ENCODE measurements around the gene ERCC5.

ERCC5 gene

DNA sequence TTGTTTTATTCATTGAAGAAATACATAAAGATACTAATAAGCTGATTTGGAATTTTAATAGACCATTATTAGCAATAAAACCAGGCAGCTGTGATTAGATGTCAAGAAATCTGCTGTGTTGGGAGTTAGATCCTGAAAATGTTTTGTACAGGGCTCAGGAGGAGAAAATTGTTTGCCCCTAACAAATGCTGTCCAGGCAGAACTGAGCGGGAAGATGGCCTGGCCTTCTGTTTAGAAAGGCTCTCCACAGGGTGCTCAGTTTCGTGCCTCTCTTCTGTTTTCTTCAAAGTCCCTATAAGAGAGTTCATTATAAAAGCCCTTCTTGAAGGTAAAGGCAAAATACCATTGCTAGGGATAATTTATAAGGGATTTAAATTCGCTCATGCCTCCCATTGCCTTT is 64.1 kb downstream of the ERCC5 start:
- Histone ChIP-seq H3K4me3 (ENCODE audit: low read depth in 1 of 2, low read length in 2 of 2) (no peak overlapping the region), H3K36me3 (ENCODE audit: control insufficient read depth in 1 of 2, insufficient read depth in 2 of 2, low read length in 2 of 2) (no peaks in the 10 kb centered on the region), H3K4me1 (ENCODE audit: control insufficient read depth in 1 of 2, insufficient read depth in 2 of 2, low read length in 2 of 2) (no peaks in the 10 kb centered on the region), H3K27ac (ENCODE audit: low read length) (no peak overlapping the region), H3K9me3 (ENCODE audit: control insufficient read depth in 1 of 2, low read length in 2 of 2) (no peaks in the 10 kb centered on the region), H3K27me3 (ENCODE audit: low read depth, low read length) (no peaks in the 10 kb centered on the region)

- Histone ChIP-seq H3K4me3 (ENCODE audit: low read depth in 1 of 2, low read length in 2 of 2) (no peak overlapping the region), H3K27me3 (ENCODE audit: low read depth, low read length) (no peaks in the 10 kb centered on the region), H3K4me1 (ENCODE audit: control insufficient read depth in 1 of 2, insufficient read depth in 2 of 2, low read length in 2 of 2) (no peaks in the 10 kb centered on the region), H3K9me3 (ENCODE audit: control insufficient read depth in 1 of 2, low read length in 2 of 2) (no peaks in the 10 kb centered on the region), H3K27ac (ENCODE audit: low read length) (no peak overlapping the region), H3K36me3 (ENCODE audit: control insufficient read depth in 1 of 2, insufficient read depth in 2 of 2, low read length in 2 of 2) (no peaks in the 10 kb centered on the region)
Observed at GRCh38 chr13:102911336-102911735, 65.5 kb downstream of the ERCC5 start.

DNA sequence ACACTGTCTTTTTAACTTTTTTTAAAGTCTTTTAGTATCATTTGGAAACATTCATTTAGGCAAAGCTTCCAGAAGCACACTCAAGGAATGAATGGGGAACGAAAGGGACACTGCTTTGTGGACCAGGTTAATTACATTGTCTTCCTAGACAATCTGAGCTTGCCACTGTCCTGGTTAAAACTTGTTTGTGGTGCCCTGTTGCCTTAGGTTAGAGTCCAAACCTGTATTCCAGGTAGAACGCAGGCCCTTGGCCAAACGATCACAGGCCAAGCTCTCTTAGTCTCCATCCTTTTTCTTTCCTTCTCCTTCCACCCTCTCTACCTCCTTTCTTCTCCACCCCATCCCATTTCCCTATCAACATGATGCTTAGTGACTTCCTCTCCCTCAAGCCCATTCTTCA is 66.8 kb downstream of the ERCC5 start:
- Histone ChIP-seq H3K27me3 (ENCODE audit: low read depth, low read length) (no peaks in the 10 kb centered on the region), H3K36me3 (ENCODE audit: control insufficient read depth in 1 of 2, insufficient read depth in 2 of 2, low read length in 2 of 2) (no peaks in the 10 kb centered on the region), H3K4me1 (ENCODE audit: control insufficient read depth in 1 of 2, insufficient read depth in 2 of 2, low read length in 2 of 2) (no peaks in the 10 kb centered on the region), H3K9me3 (ENCODE audit: control insufficient read depth in 1 of 2, low read length in 2 of 2) (no peaks in the 10 kb centered on the region), H3K27ac (ENCODE audit: low read length) (no peak overlapping the region), H3K4me3 (ENCODE audit: low read depth in 1 of 2, low read length in 2 of 2) (no peak overlapping the region)

DNA sequence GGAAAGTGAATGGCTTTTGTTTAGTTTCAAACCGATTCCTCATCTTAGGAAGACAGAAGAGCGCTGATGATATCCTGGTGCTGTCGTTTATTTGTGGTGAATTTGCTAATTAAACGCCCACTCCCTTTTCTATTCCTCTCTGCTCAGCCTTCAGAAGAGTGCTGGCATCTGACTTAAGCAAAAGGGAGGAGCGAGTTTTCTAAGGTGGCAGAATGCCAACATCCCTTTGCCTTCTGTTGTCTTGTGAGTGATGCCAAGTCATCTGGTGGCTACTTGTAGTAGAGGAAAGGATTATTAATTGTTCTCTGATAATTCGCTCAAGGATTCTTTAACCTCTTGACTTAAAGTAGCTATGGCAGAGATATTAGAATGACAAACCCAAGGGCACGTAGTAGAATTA is 68.1 kb downstream of the ERCC5 start:
- no peaks in the 10 kb centered on the region for H3K9me3 ChIP-seq (ENCODE audit: control insufficient read depth in 1 of 2, low read length in 2 of 2)
- H3K36me3 ChIP-seq (ENCODE audit: control insufficient read depth in 1 of 2, insufficient read depth in 2 of 2, low read length in 2 of 2), result no peaks in the 10 kb centered on the region
- H3K27me3 ChIP-seq (ENCODE audit: low read depth, low read length), result no peaks in the 10 kb centered on the region
- H3K27ac ChIP-seq (ENCODE audit: low read length), result no peak overlapping the region
- no peak overlapping the region for H3K4me3 ChIP-seq (ENCODE audit: low read depth in 1 of 2, low read length in 2 of 2)
- H3K4me1 ChIP-seq (ENCODE audit: control insufficient read depth in 1 of 2, insufficient read depth in 2 of 2, low read length in 2 of 2), result no peaks in the 10 kb centered on the region

DNA sequence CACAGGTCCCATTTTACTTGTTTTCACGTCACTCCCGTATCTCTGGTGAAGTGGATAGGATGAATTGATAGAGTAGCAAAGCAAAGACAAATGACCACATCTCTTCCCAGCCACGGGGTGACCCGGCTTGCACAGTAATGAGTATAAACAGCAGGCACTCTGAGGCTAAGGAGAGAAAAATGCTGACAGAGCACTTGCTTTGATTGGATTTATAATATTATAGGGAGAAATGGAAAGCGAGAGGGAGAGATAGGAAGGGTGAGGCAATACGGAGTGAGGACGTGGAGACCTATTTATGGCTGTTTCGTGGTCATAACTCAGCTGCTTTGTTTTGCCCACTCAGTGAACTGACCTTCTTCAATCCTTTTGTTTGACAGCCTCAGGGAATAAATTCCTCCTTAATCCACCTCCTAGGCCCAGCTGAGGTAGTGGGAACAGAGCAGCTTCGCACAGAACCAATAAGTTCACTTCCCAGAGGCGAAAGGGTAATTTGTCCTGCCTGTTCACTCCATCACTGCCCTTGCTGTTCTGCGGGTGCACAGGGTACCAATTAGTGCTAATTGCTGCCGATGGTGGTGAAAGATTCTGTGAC is 68.6 kb downstream of the ERCC5 start:
- no peaks in the 10 kb centered on the region for H3K27me3 ChIP-seq (ENCODE audit: low read depth, low read length)
- no peaks in the 10 kb centered on the region for H3K36me3 ChIP-seq (ENCODE audit: control insufficient read depth in 1 of 2, insufficient read depth in 2 of 2, low read length in 2 of 2)
- H3K4me1 ChIP-seq (ENCODE audit: control insufficient read depth in 1 of 2, insufficient read depth in 2 of 2, low read length in 2 of 2), result no peaks in the 10 kb centered on the region
- no peak overlapping the region for H3K27ac ChIP-seq (ENCODE audit: low read length)
- peaks cover 0 to 2% of the 10 kb centered on the region in 2 donors for H3K9me3 ChIP-seq (ENCODE audit: control insufficient read depth in 1 of 2, low read length in 2 of 2)
- no peak overlapping the region for H3K4me3 ChIP-seq (ENCODE audit: low read depth in 1 of 2, low read length in 2 of 2)

GRCh38 chr13:102915393-102915930 is 69.6 kb downstream of the ERCC5 start:
- no peak overlapping the region for H3K4me3 ChIP-seq (ENCODE audit: low read depth in 1 of 2, low read length in 2 of 2)
- peaks cover 0 to 2% of the 10 kb centered on the region in 2 donors for H3K9me3 ChIP-seq (ENCODE audit: control insufficient read depth in 1 of 2, low read length in 2 of 2)
- H3K27ac ChIP-seq (ENCODE audit: low read length), result no peak overlapping the region
- no peaks in the 10 kb centered on the region for H3K4me1 ChIP-seq (ENCODE audit: control insufficient read depth in 1 of 2, insufficient read depth in 2 of 2, low read length in 2 of 2)
- no peaks in the 10 kb centered on the region for H3K36me3 ChIP-seq (ENCODE audit: control insufficient read depth in 1 of 2, insufficient read depth in 2 of 2, low read length in 2 of 2)
- no peaks in the 10 kb centered on the region for H3K27me3 ChIP-seq (ENCODE audit: low read depth, low read length)

DNA sequence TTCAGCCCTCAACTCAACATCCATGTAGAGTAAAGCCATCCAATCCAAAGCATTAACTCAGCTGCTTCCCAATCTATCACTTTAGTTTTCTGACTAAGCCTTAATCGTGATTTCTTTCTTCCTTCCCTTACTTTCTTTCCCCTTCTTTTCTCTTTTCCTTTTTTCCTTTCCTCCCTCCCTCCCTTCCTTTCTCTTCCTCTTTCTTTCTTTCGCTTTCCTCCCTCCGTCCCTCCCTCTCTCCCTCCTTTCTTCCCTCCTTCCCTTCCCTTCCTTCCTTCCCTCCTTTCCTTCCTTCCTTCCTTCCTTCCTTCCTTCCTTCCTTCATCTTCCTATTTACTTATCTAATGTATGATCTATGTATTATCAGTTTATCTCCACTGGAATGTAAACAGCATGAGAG is 71.2 kb downstream of the ERCC5 start:
- Histone ChIP-seq H3K36me3 (ENCODE audit: control insufficient read depth in 1 of 2, insufficient read depth in 2 of 2, low read length in 2 of 2) (no peaks in the 10 kb centered on the region), H3K9me3 (ENCODE audit: control insufficient read depth in 1 of 2, low read length in 2 of 2) (peaks cover 0 to 2% of the 10 kb centered on the region in 2 donors), H3K27ac (ENCODE audit: low read length) (no peak overlapping the region), H3K4me3 (ENCODE audit: low read depth in 1 of 2, low read length in 2 of 2) (no peak overlapping the region), H3K27me3 (ENCODE audit: low read depth, low read length) (no peaks in the 10 kb centered on the region), H3K4me1 (ENCODE audit: control insufficient read depth in 1 of 2, insufficient read depth in 2 of 2, low read length in 2 of 2) (no peaks in the 10 kb centered on the region)

GRCh38 chr13:102922184-102922583 is 76.4 kb downstream of the ERCC5 start:
- Histone ChIP-seq H3K36me3 (ENCODE audit: control insufficient read depth in 1 of 2, insufficient read depth in 2 of 2, low read length in 2 of 2) (no peaks in the 10 kb centered on the region), H3K4me1 (ENCODE audit: control insufficient read depth in 1 of 2, insufficient read depth in 2 of 2, low read length in 2 of 2) (no peaks in the 10 kb centered on the region), H3K9me3 (ENCODE audit: control insufficient read depth in 1 of 2, low read length in 2 of 2) (peaks cover 0 to 2% of the 10 kb centered on the region in 2 donors), H3K27me3 (ENCODE audit: low read depth, low read length) (no peaks in the 10 kb centered on the region), H3K4me3 (ENCODE audit: low read depth in 1 of 2, low read length in 2 of 2) (no peak overlapping the region), H3K27ac (ENCODE audit: low read length) (no peak overlapping the region)
